HEK293 (cell line): ENCODE results near the gene GTPBP4.

Source experiments
- BCL11A ChIP-seq: fragments of 450-650 bp; formaldehyde crosslinking; IDR thresholded peaks from 2 replicates; pipeline ENCODE4 v1.5.1; 2016; ENCODE audit warnings: low read depth, missing biosample characterization, missing genetic modification characterization
- GLI2 ChIP-seq: fragments of 450-650 bp; formaldehyde crosslinking; IDR thresholded peaks from 2 replicates; pipeline ENCODE4; 2017; ENCODE audit warnings: missing biosample characterization, missing genetic modification characterization, low read depth, borderline replicate concordance
- KLF1 ChIP-seq: fragments of 450-650 bp; formaldehyde crosslinking; IDR thresholded peaks from 2 replicates; pipeline ENCODE4 v1.5.1; 2016; ENCODE audit warnings: missing biosample characterization, missing genetic modification characterization
- KLF16 ChIP-seq: fragments of 450-650 bp; formaldehyde crosslinking; IDR thresholded peaks from 2 replicates; pipeline ENCODE4 v1.5.1; 2017; ENCODE audit warnings: missing biosample characterization, missing genetic modification characterization
- OVOL3 ChIP-seq: fragments of 450-650 bp; formaldehyde crosslinking; IDR thresholded peaks from 2 replicates; pipeline ENCODE4 v1.5.1; 2016; ENCODE audit warnings: missing biosample characterization, missing genetic modification characterization
- SP2 ChIP-seq: fragments of 450-650 bp; formaldehyde crosslinking; IDR thresholded peaks from 2 replicates; pipeline ENCODE4 v1.5.1; 2016; ENCODE audit warnings: missing biosample characterization, missing genetic modification characterization
- TCF7L2 ChIP-seq: IDR thresholded peaks from 2 replicates; pipeline ENCODE4 v1.6.1; 2011; ENCODE audit warnings: low read depth, mild to moderate bottlenecking, inconsistent platforms, low read length, moderate library complexity, borderline replicate concordance
- WT1 ChIP-seq: fragments of 450-650 bp; formaldehyde crosslinking; IDR thresholded peaks from 2 replicates; pipeline ENCODE4 v1.5.1; 2016; ENCODE audit warnings: missing biosample characterization, missing genetic modification characterization
- ZBTB44 ChIP-seq: fragments of 450-650 bp; IDR thresholded peaks from 2 replicates; pipeline ENCODE4 v1.5.1; 2018; ENCODE audit warnings: missing biosample characterization, mild to moderate bottlenecking, missing genetic modification characterization
- ZFP37 ChIP-seq: fragments of 450-650 bp; formaldehyde crosslinking; IDR thresholded peaks from 2 replicates; pipeline ENCODE4 v1.5.1; 2016; ENCODE audit warnings: missing biosample characterization, missing genetic modification characterization
- ZFP41 ChIP-seq: fragments of 450-650 bp; formaldehyde crosslinking; IDR thresholded peaks from 2 replicates; pipeline ENCODE4 v1.5.1; 2016; ENCODE audit warnings: missing biosample characterization, missing genetic modification characterization, borderline replicate concordance
- ZNF10 ChIP-seq: fragments of 450-650 bp; formaldehyde crosslinking; IDR thresholded peaks from 2 replicates; pipeline ENCODE4 v1.5.1; 2017; ENCODE audit warnings: missing biosample characterization, missing genetic modification characterization
- ZNF112 ChIP-seq: fragments of 450-650 bp; formaldehyde crosslinking; IDR thresholded peaks from 2 replicates; pipeline ENCODE4 v1.5.0; 2017; ENCODE audit warnings: missing biosample characterization, missing genetic modification characterization
- ZNF133 ChIP-seq: fragments of 450-650 bp; formaldehyde crosslinking; IDR thresholded peaks from 2 replicates; pipeline ENCODE4 v1.5.1; 2016; ENCODE audit warnings: missing biosample characterization, missing genetic modification characterization
- ZNF138 ChIP-seq: fragments of 450-650 bp; formaldehyde crosslinking; IDR thresholded peaks from 2 replicates; pipeline ENCODE4 v1.5.1; 2016; ENCODE audit warnings: missing biosample characterization, missing genetic modification characterization, borderline replicate concordance
- ZNF174 ChIP-seq: fragments of 450-650 bp; formaldehyde crosslinking; IDR thresholded peaks from 2 replicates; pipeline ENCODE4 v1.5.0; 2017; ENCODE audit warnings: missing biosample characterization, mild to moderate bottlenecking, missing genetic modification characterization
- ZNF211 ChIP-seq: fragments of 450-650 bp; formaldehyde crosslinking; IDR thresholded peaks from 2 replicates; pipeline ENCODE4 v1.5.1; 2016; ENCODE audit warnings: low read depth, missing biosample characterization, missing genetic modification characterization
- ZNF239 ChIP-seq: fragments of 450-650 bp; formaldehyde crosslinking; IDR thresholded peaks from 2 replicates; pipeline ENCODE4 v1.5.1; 2016; ENCODE audit warnings: missing biosample characterization, missing genetic modification characterization
- ZNF280C ChIP-seq: fragments of 450-650 bp; formaldehyde crosslinking; IDR thresholded peaks from 2 replicates; pipeline ENCODE4 v1.5.1; 2016; ENCODE audit warnings: missing biosample characterization, missing genetic modification characterization
- ZNF335 ChIP-seq: fragments of 450-650 bp; formaldehyde crosslinking; conservative IDR thresholded peaks from 2 replicates; pipeline ENCODE4 v1.5.1; 2016; ENCODE audit warnings: missing biosample characterization, missing genetic modification characterization
- ZNF341 ChIP-seq: fragments of 450-650 bp; formaldehyde crosslinking; IDR thresholded peaks from 2 replicates; pipeline ENCODE4; 2016; ENCODE audit warnings: low read depth, missing biosample characterization, missing genetic modification characterization
- ZNF544 ChIP-seq: fragments of 450-650 bp; formaldehyde crosslinking; IDR thresholded peaks from 2 replicates; pipeline ENCODE4 v1.5.0; 2017; ENCODE audit warnings: missing biosample characterization, missing genetic modification characterization
- ZNF596 ChIP-seq: fragments of 450-650 bp; IDR thresholded peaks from 2 replicates; pipeline ENCODE4 v1.5.0; 2018; ENCODE audit warnings: missing biosample characterization, mild to moderate bottlenecking, missing genetic modification characterization, moderate library complexity
- ZNF629 ChIP-seq: fragments of 450-650 bp; formaldehyde crosslinking; IDR thresholded peaks from 2 replicates; pipeline ENCODE4 v1.5.1; 2017; ENCODE audit warnings: missing biosample characterization, missing genetic modification characterization
- ZNF792 ChIP-seq: fragments of 450-650 bp; formaldehyde crosslinking; IDR thresholded peaks from 2 replicates; pipeline ENCODE4 v1.5.1; 2016; ENCODE audit warnings: missing biosample characterization, missing genetic modification characterization
- ZNF843 ChIP-seq: fragments of 450-650 bp; formaldehyde crosslinking; IDR thresholded peaks from 2 replicates; pipeline ENCODE4 v1.5.1; 2016; ENCODE audit warnings: missing biosample characterization, missing genetic modification characterization
- ZSCAN4 ChIP-seq: fragments of 450-650 bp; formaldehyde crosslinking; IDR thresholded peaks from 2 replicates; pipeline ENCODE4 v1.5.1; 2017; ENCODE audit warnings: missing biosample characterization, missing genetic modification characterization
- TF ChIP-seq, protein P1 (sequence below): fragments of 450-650 bp; formaldehyde crosslinking; IDR thresholded peaks from 2 replicates; pipeline ENCODE4 v1.5.1; 2016; ENCODE audit warnings: missing biosample characterization, missing genetic modification characterization
- TF ChIP-seq, protein P2 (sequence below): fragments of 450-650 bp; formaldehyde crosslinking; IDR thresholded peaks from 2 replicates; pipeline ENCODE4 v1.5.1; 2017; ENCODE audit warnings: missing biosample characterization, missing genetic modification characterization

The GTPBP4 gene

GRCh38 chr10:987870-988666, at the start of gene GTPBP4 (continued):
- TF ChIP-seq ZBTB44 (tag by site-specific recombination) (no peak), ZNF133 (tag by site-specific recombination) (no peak), ZNF211 (tag by site-specific recombination) (no peak), ZNF843 (tag by site-specific recombination) (no peak; the same call in 1 of the 2 replicates), WT1 (tag by site-specific recombination) (no peak), ZFP41 (tag by site-specific recombination) (no peak), ZNF10 (tag by site-specific recombination) (no peak), OVOL3 (tag by site-specific recombination) (no peak), BCL11A (no peak), ZSCAN4 (tag by site-specific recombination) (no peak), SP2 (tag by site-specific recombination) (peak; percentile 96), ZNF138 (tag by site-specific recombination) (no peak), ZNF239 (no peak), ZNF341 (no peak), GLI2 (no peak), ZNF792 (tag by site-specific recombination) (no peak), ZNF335 (tag by site-specific recombination) (peak; percentile 88), TCF7L2 (no peak), ZNF629 (tag by site-specific recombination) (peak; percentile 87), KLF1 (tag by site-specific recombination) (peak; percentile 53), KLF16 (tag by site-specific recombination) (no peak), ZNF280C (no peak), ZFP37 (tag by site-specific recombination) (no peak), ZNF596 (tag by site-specific recombination) (no peak), ZNF174 (tag by site-specific recombination) (no peak), ZNF112 (tag by site-specific recombination) (no peak), ZNF544 (tag by site-specific recombination) (no peak)
- TF ChIP-seq, protein P1, sequence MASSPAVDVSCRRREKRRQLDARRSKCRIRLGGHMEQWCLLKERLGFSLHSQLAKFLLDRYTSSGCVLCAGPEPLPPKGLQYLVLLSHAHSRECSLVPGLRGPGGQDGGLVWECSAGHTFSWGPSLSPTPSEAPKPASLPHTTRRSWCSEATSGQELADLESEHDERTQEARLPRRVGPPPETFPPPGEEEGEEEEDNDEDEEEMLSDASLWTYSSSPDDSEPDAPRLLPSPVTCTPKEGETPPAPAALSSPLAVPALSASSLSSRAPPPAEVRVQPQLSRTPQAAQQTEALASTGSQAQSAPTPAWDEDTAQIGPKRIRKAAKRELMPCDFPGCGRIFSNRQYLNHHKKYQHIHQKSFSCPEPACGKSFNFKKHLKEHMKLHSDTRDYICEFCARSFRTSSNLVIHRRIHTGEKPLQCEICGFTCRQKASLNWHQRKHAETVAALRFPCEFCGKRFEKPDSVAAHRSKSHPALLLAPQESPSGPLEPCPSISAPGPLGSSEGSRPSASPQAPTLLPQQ, result peak; percentile 59; the same call in 1 of the 2 replicates
- TF ChIP-seq, protein P2, sequence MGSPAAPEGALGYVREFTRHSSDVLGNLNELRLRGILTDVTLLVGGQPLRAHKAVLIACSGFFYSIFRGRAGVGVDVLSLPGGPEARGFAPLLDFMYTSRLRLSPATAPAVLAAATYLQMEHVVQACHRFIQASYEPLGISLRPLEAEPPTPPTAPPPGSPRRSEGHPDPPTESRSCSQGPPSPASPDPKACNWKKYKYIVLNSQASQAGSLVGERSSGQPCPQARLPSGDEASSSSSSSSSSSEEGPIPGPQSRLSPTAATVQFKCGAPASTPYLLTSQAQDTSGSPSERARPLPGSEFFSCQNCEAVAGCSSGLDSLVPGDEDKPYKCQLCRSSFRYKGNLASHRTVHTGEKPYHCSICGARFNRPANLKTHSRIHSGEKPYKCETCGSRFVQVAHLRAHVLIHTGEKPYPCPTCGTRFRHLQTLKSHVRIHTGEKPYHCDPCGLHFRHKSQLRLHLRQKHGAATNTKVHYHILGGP, result no peak
- TF ChIP-seq, all 188 proteins: peak for 37
